Large intestine (tissue), 3 donors: ENCODE measurements around the gene CES4A. TPM values are rescaled to one million over a fixed set of nuclear protein-coding genes. Genes with fewer than 3 reads are reported as not detected.

Source experiments
- DNase-seq, 2 donors: peaks; one replicate each; pipeline versions ENCODE4 v3.0.0 to v3.0.0-alpha.2; 2013
- H3K27ac ChIP-seq: one replicate; pipeline ENCODE4 v1.5.1; 2013; ENCODE audit warnings: low read length
- H3K27me3 ChIP-seq: 2 replicates; pipeline ENCODE4 v1.6.1; 2013; ENCODE audit warnings: low read length; ENCODE audit not compliant: control insufficient read depth, insufficient read depth
- H3K36me3 ChIP-seq: 2 replicates; pipeline ENCODE4 v1.6.1; 2013; ENCODE audit warnings: low read length; ENCODE audit not compliant: control insufficient read depth, insufficient read depth
- H3K4me1 ChIP-seq: one replicate; pipeline ENCODE4 v1.6.1; 2013; ENCODE audit warnings: low read length; ENCODE audit not compliant: control insufficient read depth, insufficient read depth
- H3K4me3 ChIP-seq: one replicate; pipeline ENCODE4 v1.5.1; 2013; ENCODE audit warnings: low read length
- H3K9me3 ChIP-seq: one replicate; pipeline ENCODE4 v1.6.1; 2013; ENCODE audit warnings: mild to moderate bottlenecking, low read depth, low read length, moderate library complexity; ENCODE audit not compliant: control insufficient read depth
- WGBS: methylation state at CpG from one replicate; pipeline ENCODE4 v1.1.5; 2013; ENCODE audit warnings: low lambda C conversion rate; ENCODE audit not compliant: insufficient coverage; 5-methylcytosine and 5-hydroxymethylcytosine counted together
- polyA plus RNA-seq: library from polyadenylated mRNA; unstranded; fragments of 120-200 nt; gene quantifications from one replicate; pipeline ENCODE4 v1.2.1, GENCODE V29; 2013

CES4A gene
- polyA plus RNA-seq, 1 donor: 23.5 TPM

- Histone ChIP-seq H3K27ac (no peak overlapping the region), H3K4me3 (no peak overlapping the region), H3K36me3 (no peaks in the 10 kb centered on the region), H3K9me3 (no peaks in the 10 kb centered on the region), H3K4me1 (peaks cover 5% of the 10 kb centered on the region), H3K27me3 (peaks cover 16% of the 10 kb centered on the region)
- no CpG with 5 or more reads among the region's 8 CpGs for WGBS
- no peak for DNase-seq
These were observed 30.8 kb downstream of the CES4A start for GRCh38 chr16:67019171-67019570.

DNA sequence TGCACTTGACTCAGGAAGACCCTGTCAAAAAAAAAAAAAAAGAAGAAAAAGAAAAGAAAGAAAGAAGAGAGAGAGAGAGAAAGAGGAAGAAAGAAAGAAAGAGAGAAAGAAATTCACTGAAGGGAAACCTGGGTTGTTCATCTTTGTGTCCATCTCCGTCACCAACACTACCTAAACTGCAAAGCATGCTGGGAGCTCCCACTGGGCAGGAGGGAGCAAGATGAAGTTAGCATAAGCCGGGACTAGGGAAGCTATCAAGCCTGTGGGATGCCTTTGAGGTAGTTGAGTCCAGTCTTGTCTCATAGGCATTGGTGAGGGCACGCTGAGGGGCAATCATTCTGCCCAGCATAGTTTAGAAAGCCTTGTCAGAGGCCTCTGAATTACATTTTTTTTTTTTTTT is 32.9 kb downstream of the CES4A start:
- H3K36me3 ChIP-seq: no peaks in the 10 kb centered on the region
- no peak overlapping the region for H3K4me3 ChIP-seq
- no peaks in the 10 kb centered on the region for H3K9me3 ChIP-seq
- H3K27me3 ChIP-seq: peaks cover 1% of the 10 kb centered on the region
- no peak for DNase-seq
- H3K4me1 ChIP-seq: peaks cover 6% of the 10 kb centered on the region
- H3K27ac ChIP-seq: no peak overlapping the region
- 67% methylated on average over 1 of the region's 3 CpGs for WGBS

- WGBS: 60% methylated on average over 1 of the region's 4 CpGs
- H3K4me3 ChIP-seq: no peak overlapping the region
- H3K27me3 ChIP-seq: no peaks in the 10 kb centered on the region
- peaks cover 6% of the 10 kb centered on the region for H3K4me1 ChIP-seq
- no peak for DNase-seq
- H3K27ac ChIP-seq: no peak overlapping the region
- H3K36me3 ChIP-seq: no peaks in the 10 kb centered on the region
- no peaks in the 10 kb centered on the region for H3K9me3 ChIP-seq
These were observed 34.3 kb downstream of the CES4A start for GRCh38 chr16:67022531-67023214.

GRCh38 chr16:67023689-67024088 is 35.3 kb downstream of the CES4A start:
- WGBS: no CpG with 5 or more reads among the region's 1 CpG
- Histone ChIP-seq H3K27ac (no peak overlapping the region), H3K4me1 (peaks cover 9% of the 10 kb centered on the region), H3K4me3 (no peak overlapping the region), H3K36me3 (no peaks in the 10 kb centered on the region), H3K9me3 (no peaks in the 10 kb centered on the region), H3K27me3 (no peaks in the 10 kb centered on the region)
- DNase-seq: no peak

GRCh38 chr16:67024384-67025209 is 36.2 kb downstream of the CES4A start:
- no peak overlapping the region for H3K27ac ChIP-seq
- no CpG with 5 or more reads among the region's 4 CpGs for WGBS
- no peak for DNase-seq
- H3K9me3 ChIP-seq: no peaks in the 10 kb centered on the region
- no peaks in the 10 kb centered on the region for H3K36me3 ChIP-seq
- no peaks in the 10 kb centered on the region for H3K27me3 ChIP-seq
- H3K4me1 ChIP-seq: peaks cover 9% of the 10 kb centered on the region
- H3K4me3 ChIP-seq: no peak overlapping the region

GRCh38 chr16:67025210-67025550 is 36.8 kb downstream of the CES4A start:
- no peak overlapping the region for H3K4me3 ChIP-seq
- peaks cover 9% of the 10 kb centered on the region for H3K4me1 ChIP-seq
- no peaks in the 10 kb centered on the region for H3K9me3 ChIP-seq
- no peak for DNase-seq
- no peak overlapping the region for H3K27ac ChIP-seq
- H3K27me3 ChIP-seq: no peaks in the 10 kb centered on the region
- H3K36me3 ChIP-seq: no peaks in the 10 kb centered on the region

DNA sequence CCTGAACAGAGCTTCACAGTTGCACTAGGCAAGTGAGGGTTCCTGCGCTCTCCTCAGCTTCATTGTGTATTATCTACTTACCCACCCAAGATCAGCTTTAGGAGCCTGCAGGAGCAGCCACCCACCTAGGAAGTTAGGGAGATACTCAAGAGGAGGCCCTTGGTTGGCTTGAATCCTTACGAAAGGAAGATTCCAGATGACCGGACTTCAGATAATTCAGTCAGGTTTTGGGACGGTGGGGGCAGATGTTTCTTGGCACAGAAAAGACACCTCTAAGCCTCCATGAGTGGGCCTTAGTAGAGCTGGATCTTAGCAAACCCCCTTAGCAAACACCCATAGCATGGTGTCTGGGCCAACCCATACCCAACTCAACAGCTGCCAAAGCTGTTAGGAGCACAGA is 38.2 kb downstream of the CES4A start:
- Histone ChIP-seq H3K4me3 (no peak overlapping the region), H3K27ac (no peak overlapping the region), H3K9me3 (no peaks in the 10 kb centered on the region), H3K36me3 (no peaks in the 10 kb centered on the region), H3K27me3 (no peaks in the 10 kb centered on the region), H3K4me1 (peaks cover 9% of the 10 kb centered on the region)
- 100% methylated on average over 2 of the region's 4 CpGs for WGBS
- no peak for DNase-seq

GRCh38 chr16:67027046-67027445 is 38.7 kb downstream of the CES4A start:
- Histone ChIP-seq H3K4me3 (no peak overlapping the region), H3K36me3 (no peaks in the 10 kb centered on the region), H3K9me3 (no peaks in the 10 kb centered on the region), H3K27me3 (no peaks in the 10 kb centered on the region), H3K27ac (no peak overlapping the region), H3K4me1 (peaks cover 9% of the 10 kb centered on the region)
- no CpG with 5 or more reads among the region's 6 CpGs for WGBS
- no peak for DNase-seq

DNA sequence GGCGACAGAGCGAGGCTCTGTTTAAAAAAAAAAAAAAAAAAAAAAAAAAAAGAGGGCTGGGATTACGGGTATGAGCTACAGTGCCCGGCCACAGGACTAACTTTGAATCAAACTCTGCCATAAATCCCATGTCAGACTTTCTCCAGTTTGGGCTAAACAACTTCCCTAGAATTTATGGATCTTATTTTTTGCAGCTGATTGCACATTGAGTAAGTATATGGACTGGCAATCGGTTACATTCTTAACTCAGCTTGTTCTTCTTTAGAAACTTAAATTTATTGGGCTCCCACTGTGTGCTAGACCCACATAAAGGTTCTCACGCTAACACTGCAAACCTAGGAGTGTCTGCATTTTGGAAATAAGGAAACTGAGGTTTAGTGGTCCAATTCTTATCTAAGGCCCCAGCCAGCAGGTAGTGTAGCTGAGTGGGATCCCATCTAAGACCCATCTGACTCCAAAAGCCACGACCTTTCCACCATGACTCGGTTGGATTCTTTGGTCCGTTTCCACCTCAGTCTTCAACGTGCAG is 39.8 kb downstream of the CES4A start:
- peaks cover 2% of the 10 kb centered on the region for H3K36me3 ChIP-seq
- H3K4me1 ChIP-seq: peaks cover 9% of the 10 kb centered on the region
- H3K27ac ChIP-seq: peak overlapping the region; percentile 97
- WGBS: no CpG with 5 or more reads among the region's 10 CpGs
- no peaks in the 10 kb centered on the region for H3K27me3 ChIP-seq
- no peak for DNase-seq
- peak overlapping the region; percentile 87 for H3K4me3 ChIP-seq
- no peaks in the 10 kb centered on the region for H3K9me3 ChIP-seq

GRCh38 chr16:67028696-67029253 is 40.4 kb downstream of the CES4A start, which contains the start of gene CBFB:
Gene CBFB, plus strand, starts transcription at chr16:67029149. Its CDS starts 259 bp downstream, at chr16:67029408.
- Histone ChIP-seq H3K9me3 (no peaks in the 10 kb centered on the region), H3K4me1 (peaks cover 9% of the 10 kb centered on the region), H3K27ac (peak within 1 kb of the TSS; percentile 97), H3K4me3 (peak within 1 kb of the TSS; percentile 87), H3K27me3 (no peaks in the 10 kb centered on the region), H3K36me3 (peaks cover 2% of the 10 kb centered on the region)
- no CpG with 5 or more reads among the region's 69 CpGs for WGBS
- DNase-seq: peak; percentile 94 to 95
